Hepatocyte (in vitro differentiated cells): ENCODE results near the gene CAPN13.

Experiments
- EZH2 ChIP-seq: fragments of 200-600 bp; sonication (generic); IDR thresholded peaks from 2 replicates; pipeline ENCODE4 v1.6.1; 2016; ENCODE audit warnings: antibody characterized with exemption, mild to moderate bottlenecking, borderline replicate concordance
- EZH2phosphoT487 ChIP-seq: fragments of 200-600 bp; sonication (generic); IDR thresholded peaks from one replicate; pipeline ENCODE4 v1.6.1; 2018; ENCODE audit warnings: antibody characterized with exemption, mild to moderate bottlenecking, low read depth, moderate library complexity; ENCODE audit not compliant: unreplicated experiment, severe bottlenecking
- TF ChIP-seq, protein P1 (sequence below): fragments of 200-600 bp; sonication (generic); IDR thresholded peaks from 2 replicates; pipeline ENCODE4 v1.5.1; 2016; ENCODE audit warnings: antibody characterized with exemption, mild to moderate bottlenecking; ENCODE audit not compliant: poor library complexity

- TF ChIP-seq, protein P1, sequence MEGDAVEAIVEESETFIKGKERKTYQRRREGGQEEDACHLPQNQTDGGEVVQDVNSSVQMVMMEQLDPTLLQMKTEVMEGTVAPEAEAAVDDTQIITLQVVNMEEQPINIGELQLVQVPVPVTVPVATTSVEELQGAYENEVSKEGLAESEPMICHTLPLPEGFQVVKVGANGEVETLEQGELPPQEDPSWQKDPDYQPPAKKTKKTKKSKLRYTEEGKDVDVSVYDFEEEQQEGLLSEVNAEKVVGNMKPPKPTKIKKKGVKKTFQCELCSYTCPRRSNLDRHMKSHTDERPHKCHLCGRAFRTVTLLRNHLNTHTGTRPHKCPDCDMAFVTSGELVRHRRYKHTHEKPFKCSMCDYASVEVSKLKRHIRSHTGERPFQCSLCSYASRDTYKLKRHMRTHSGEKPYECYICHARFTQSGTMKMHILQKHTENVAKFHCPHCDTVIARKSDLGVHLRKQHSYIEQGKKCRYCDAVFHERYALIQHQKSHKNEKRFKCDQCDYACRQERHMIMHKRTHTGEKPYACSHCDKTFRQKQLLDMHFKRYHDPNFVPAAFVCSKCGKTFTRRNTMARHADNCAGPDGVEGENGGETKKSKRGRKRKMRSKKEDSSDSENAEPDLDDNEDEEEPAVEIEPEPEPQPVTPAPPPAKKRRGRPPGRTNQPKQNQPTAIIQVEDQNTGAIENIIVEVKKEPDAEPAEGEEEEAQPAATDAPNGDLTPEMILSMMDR: no peak
- TF ChIP-seq EZH2 (no peak), EZH2phosphoT487 (no peak)
Observed at GRCh38 chr2:30766666-30767065, 40.6 kb downstream of the CAPN13 start.
